Measurements from ENCODE around the gene UGT1A7.

DNA sequence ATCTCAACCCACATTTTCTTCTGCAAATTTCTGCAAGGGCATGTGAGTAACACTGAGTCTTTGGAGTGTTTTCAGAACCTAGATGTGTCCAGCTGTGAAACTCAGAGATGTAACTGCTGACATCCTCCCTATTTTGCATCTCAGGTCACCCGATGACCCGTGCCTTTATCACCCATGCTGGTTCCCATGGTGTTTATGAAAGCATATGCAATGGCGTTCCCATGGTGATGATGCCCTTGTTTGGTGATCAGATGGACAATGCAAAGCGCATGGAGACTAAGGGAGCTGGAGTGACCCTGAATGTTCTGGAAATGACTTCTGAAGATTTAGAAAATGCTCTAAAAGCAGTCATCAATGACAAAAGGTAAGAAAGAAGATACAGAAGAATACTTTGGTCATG is 86.4 kb downstream of the UGT1A7 start:
- no peak for TF ChIP-seq CTCF (IDR thresholded peaks at IDR 0.05; ENCODE audit: low read depth, low read length)
- TF ChIP-seq EZH2phosphoT487 (IDR thresholded peaks at IDR 0.05; ENCODE audit: low read depth), result no peak
